ENCODE data around the gene C17orf113.
"Not testable (repeated sequence)": the region's sequence is repeated elsewhere in the genome, so short reads cannot be mapped to it uniquely, and the experiment has no call there.

C17orf113 gene

GRCh38 chr17:42016411-42016831 is 34.0 kb downstream of the C17orf113 start:
- DNase-seq, result no peak

DNA sequence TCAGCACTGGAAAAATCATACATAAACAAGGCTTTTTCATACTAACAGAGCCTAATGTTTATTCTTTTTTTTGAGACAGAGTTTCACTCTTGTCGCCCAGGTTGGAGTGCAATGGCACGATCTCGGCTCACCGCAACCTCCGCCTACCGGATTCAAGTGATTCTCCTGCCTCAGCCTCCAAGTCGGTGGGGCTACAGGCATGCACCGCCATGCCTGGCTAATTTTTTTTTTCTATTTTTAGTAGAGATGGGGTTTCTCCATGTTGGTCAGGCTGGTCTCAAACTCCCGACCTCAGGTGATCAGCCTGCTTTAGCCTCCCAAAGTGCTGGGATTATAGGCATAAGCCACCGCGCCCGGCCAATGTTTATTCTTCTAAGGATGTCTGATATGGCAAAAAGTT is 36.7 kb downstream of the C17orf113 start:
- not testable (repeated sequence) for DNase-seq

DNA sequence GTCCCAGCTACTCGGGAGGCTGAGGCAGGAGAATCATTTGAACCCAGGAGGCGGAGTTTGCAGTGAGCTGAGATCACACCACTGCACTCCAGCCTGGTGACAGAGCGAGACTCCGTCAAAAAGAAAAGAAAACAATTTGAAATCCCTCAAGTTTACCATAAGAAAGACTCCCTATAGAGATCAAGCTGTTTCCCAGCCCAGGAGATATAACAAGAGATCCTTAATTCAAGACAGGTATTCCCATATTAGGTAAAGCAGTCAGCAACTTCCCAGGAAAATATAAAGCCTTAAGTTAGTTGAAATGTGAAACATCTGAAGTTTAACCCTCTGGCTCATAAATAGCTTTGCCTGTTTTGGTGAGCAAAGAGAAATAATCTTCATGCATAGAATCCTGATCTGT is 38.0 kb downstream of the C17orf113 start:
- not testable (repeated sequence) for DNase-seq

- no peak for DNase-seq
These were observed 39.4 kb downstream of the C17orf113 start for GRCh38 chr17:42010898-42011516.

DNA sequence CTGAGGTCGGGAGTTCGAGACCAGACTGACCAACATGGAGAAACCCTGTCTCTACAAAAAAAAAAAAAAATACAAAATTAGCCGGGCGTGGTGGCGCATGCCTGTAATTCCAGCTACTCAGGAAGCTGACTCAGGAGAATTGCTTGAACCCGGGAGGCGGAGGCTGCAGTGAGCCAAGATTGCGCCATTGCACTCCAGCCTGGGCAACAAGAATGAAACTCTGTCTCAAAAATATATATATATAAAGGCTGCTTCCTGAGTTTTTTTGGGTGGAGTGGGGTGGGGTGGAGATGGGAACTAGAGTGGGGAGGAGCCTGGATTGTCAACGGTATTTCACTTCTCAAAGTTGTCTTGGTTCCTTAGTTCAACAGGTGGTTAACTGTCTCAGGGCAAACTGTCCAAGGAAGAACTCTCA is 40.1 kb downstream of the C17orf113 start:
- not testable (repeated sequence) for DNase-seq

- DNase-seq, result no peak
These were observed 41.2 kb downstream of the C17orf113 start for GRCh38 chr17:42009170-42009569.

- no peak for DNase-seq
These were observed 45.2 kb downstream of the C17orf113 start for GRCh38 chr17:42005166-42005565.

DNA sequence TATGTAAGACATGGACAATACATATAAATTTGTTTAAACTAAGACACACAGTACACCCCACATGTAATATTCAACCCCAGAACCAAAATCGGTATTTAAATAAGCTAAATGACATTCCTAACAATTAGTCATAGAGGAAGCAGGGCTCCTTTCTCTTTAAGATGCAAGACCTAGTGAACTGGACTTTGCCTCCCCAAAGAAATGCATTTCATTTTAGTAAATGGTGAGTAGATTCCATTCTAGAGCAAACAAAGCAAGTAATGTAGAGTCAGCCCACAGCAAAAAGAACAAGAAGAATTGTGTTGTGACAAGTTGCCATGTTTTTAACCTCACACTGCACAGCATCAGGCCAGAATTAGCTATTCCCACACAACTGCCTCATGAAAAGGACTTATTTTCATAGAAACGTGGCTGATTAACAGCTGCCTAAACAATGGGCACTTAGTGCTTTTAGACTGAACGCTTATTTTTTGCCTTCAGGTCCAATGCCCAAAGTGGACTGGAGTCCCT is 47.6 kb downstream of the C17orf113 start:
- no peak for DNase-seq

- DNase-seq, result no peak
These were observed 48.1 kb downstream of the C17orf113 start for GRCh38 chr17:42002175-42002791.

GRCh38 chr17:42001729-42002128 is 48.7 kb downstream of the C17orf113 start:
- no peak for DNase-seq

DNA sequence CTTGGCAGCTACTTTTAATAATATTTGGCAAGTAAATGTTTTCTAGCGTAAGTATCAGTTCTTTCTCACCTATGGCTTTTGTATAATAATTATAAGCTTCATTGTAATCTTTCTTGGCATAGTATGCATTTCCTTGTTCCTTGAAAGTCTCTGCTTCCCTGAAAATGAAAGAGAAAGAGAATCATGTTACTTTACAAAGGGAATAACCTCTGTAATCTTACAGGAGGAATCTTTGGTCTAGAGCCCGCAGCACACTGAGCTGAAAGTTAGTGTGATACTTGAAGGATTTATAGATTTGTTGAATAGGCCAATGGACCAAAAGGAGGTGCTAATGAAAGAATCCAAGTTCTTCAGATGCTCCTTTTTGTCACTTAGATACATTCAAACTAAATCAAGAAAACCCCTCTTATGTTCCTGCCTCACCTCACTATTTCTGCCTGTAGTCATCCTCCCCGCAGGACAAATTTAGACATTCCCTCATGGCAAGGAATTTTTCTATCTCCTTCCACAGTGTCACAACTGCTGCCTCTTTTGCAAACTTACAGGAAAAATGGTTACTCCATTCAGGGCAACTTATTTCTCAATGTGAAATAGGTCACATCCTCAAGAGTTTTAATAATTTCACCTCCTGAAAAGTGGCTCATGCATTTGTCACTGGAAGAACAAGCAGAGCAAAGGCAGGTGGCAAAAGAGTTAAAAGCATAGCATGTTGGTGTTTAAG is 49.8 kb downstream of the C17orf113 start:
- no peak for DNase-seq

DNA sequence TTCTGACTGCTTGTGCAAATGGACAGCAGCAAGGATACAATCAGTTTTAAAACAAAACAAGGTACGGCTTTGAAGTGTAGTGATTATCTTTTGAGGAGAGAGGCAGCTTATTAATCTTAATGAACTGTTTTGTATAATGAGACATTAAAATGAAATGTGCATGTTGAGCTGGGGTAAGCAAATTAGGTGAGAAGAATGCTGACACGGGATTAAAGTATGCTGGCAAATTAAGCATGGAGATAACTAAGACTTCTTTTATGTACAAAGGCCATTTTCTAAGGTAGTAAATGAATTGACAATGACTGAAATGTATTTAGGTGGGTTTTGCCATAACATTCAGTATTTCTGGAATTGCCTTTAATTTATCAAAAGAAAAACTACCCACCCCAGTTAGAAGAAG is 51.9 kb downstream of the C17orf113 start:
- no peak for DNase-seq

GRCh38 chr17:41996855-41997164 is 53.6 kb downstream of the C17orf113 start:
- no peak for DNase-seq

GRCh38 chr17:41992576-41992975 is 57.8 kb downstream of the C17orf113 start:
- DNase-seq, result no peak

DNA sequence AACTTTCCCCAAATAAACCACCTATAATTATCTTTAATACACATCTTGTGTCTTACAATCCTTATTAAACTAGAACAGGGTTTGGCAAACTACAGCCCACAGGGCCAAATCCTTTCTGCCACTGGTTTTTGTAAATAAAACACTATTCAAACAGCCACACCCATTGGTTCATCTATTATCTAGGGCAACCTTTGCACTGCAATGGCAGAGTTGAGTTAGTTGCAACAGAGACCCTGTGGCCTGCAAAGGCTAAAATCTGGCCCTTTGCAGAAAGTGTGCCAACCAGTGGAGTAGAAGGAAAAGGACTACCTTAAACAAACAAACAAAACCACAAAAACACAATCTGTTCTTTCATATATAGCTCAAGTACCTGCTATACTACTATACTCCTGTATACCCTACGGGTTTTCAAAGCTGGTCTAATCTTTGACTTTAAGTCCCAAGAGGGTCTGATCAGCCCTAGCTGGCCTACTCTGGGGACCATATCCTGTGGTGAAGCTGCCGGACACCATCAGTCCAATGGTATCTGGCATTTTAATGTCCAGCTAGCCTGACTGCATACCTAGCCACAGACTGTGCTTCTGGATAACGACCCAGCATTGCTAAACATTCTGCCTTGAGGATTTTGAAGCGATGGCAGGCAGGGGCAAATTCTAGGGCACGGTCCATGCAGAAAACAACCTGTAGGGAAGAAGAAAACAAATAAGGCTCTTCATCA is 60.5 kb downstream of the C17orf113 start:
- DNase-seq, result no peak

GRCh38 chr17:41988418-41988817 is 62.0 kb downstream of the C17orf113 start:
- DNase-seq, result no peak
